ENCODE data around the gene CCNE1. TPM values are rescaled to one million over a fixed set of nuclear protein-coding genes. Genes with fewer than 3 reads are reported as not detected.

Gene CCNE1
- total RNA-seq, 1 experiment from 2014 or later = 16.4 TPM

GRCh38 chr19:29843180-29844051 lies 31.6 kb downstream of the CCNE1 start:
- no peak for DNase-seq (ENCODE audit: low read depth)

GRCh38 chr19:29844891-29845573 lies 33.2 kb downstream of the CCNE1 start:
- DNase-seq (ENCODE audit: low read depth) = peak; percentile 96

GRCh38 chr19:29845574-29846176 lies 33.9 kb downstream of the CCNE1 start:
- DNase-seq (ENCODE audit: low read depth) = peak; percentile 64

- DNase-seq (ENCODE audit: low read depth) = no peak
Observed at GRCh38 chr19:29849208-29849607, 37.4 kb downstream of the CCNE1 start.

GRCh38 chr19:29850482-29850881 lies 38.7 kb downstream of the CCNE1 start:
- DNase-seq (ENCODE audit: low read depth) = no peak

- DNase-seq (ENCODE audit: low read depth) = no peak
Observed at GRCh38 chr19:29851769-29852521, 40.2 kb downstream of the CCNE1 start.

GRCh38 chr19:29854033-29854432 lies 42.2 kb downstream of the CCNE1 start:
- no peak for DNase-seq (ENCODE audit: low read depth)

- DNase-seq (ENCODE audit: low read depth) = no peak
Observed at GRCh38 chr19:29855087-29855486, 43.3 kb downstream of the CCNE1 start.

GRCh38 chr19:29855741-29856500 lies 44.1 kb downstream of the CCNE1 start:
- DNase-seq (ENCODE audit: low read depth) = no peak

GRCh38 chr19:29858000-29858596 lies 46.3 kb downstream of the CCNE1 start:
- DNase-seq (ENCODE audit: low read depth) = peak; percentile 52

- no peak for DNase-seq (ENCODE audit: low read depth)
Observed at GRCh38 chr19:29858621-29859020, 46.8 kb downstream of the CCNE1 start.

- peak; percentile 56 for DNase-seq (ENCODE audit: low read depth)
Observed at GRCh38 chr19:29860492-29860891, 48.7 kb downstream of the CCNE1 start.

GRCh38 chr19:29861574-29861973 lies 49.8 kb downstream of the CCNE1 start:
- DNase-seq (ENCODE audit: low read depth) = no peak

GRCh38 chr19:29866011-29866410 lies 54.2 kb downstream of the CCNE1 start:
- no peak for DNase-seq (ENCODE audit: low read depth)

GRCh38 chr19:29867984-29868383 lies 56.2 kb downstream of the CCNE1 start:
- no peak for DNase-seq (ENCODE audit: low read depth)

GRCh38 chr19:29871143-29871542 lies 59.4 kb downstream of the CCNE1 start:
- DNase-seq (ENCODE audit: low read depth) = no peak

- no peak for DNase-seq (ENCODE audit: low read depth)
Observed at GRCh38 chr19:29872224-29872731, 60.5 kb downstream of the CCNE1 start.

GRCh38 chr19:29873024-29873800 lies 61.4 kb downstream of the CCNE1 start:
- DNase-seq (ENCODE audit: low read depth) = peak; percentile 62

Measured in Daoy (cell line).